NCI-H82 (cell line): ENCODE data around the gene SNRNP200.
A peak's percentile ranks its signal among the peaks of the same experiment; 100 is the strongest.

ENCODE experiments used
- DNase-seq: peaks from one replicate; lab custom pipeline; 2025; lab: John Stamatoyannopoulos, UW

The SNRNP200 gene

GRCh38 chr2:96305091-96305978, at the start of gene SNRNP200:
Gene SNRNP200, minus strand, starts transcription at chr2:96305546. Its CDS starts 109 bp downstream, at chr2:96305437.
- DNase-seq: peak; percentile 94

- DNase-seq: no peak
Observed at GRCh38 chr2:96354492-96354891, 49.1 kb upstream of the SNRNP200 start.

- DNase-seq: no peak
Observed at GRCh38 chr2:96353606-96354101, 48.3 kb upstream of the SNRNP200 start.

GRCh38 chr2:96353032-96353561, 47.8 kb upstream of the SNRNP200 start:
- DNase-seq: peak; percentile 31

GRCh38 chr2:96347395-96347794, 42.0 kb upstream of the SNRNP200 start:
- DNase-seq: no peak

GRCh38 chr2:96345868-96346462, 40.6 kb upstream of the SNRNP200 start:
- no peak for DNase-seq

GRCh38 chr2:96345438-96345837, 40.1 kb upstream of the SNRNP200 start:
- DNase-seq: peak; percentile 28

- DNase-seq: no peak
Observed at GRCh38 chr2:96344011-96344410, 38.7 kb upstream of the SNRNP200 start.

- DNase-seq: no peak
Observed at GRCh38 chr2:96342085-96342484, 36.7 kb upstream of the SNRNP200 start.

- DNase-seq: no peak
Observed at GRCh38 chr2:96341641-96342040, 36.3 kb upstream of the SNRNP200 start.

GRCh38 chr2:96340493-96341414, 35.4 kb upstream of the SNRNP200 start:
- DNase-seq: peak; percentile 63

GRCh38 chr2:96336873-96337272, 31.5 kb upstream of the SNRNP200 start:
- DNase-seq: no peak

GRCh38 chr2:96336104-96336775, 30.9 kb upstream of the SNRNP200 start:
- DNase-seq: no peak

- no peak for DNase-seq
Observed at GRCh38 chr2:96333708-96334107, 28.4 kb upstream of the SNRNP200 start.

- DNase-seq: no peak
Observed at GRCh38 chr2:96330407-96330806, 25.1 kb upstream of the SNRNP200 start.

GRCh38 chr2:96329874-96330273, 24.5 kb upstream of the SNRNP200 start:
- no peak for DNase-seq

- DNase-seq: no peak
Observed at GRCh38 chr2:96329456-96329855, 24.1 kb upstream of the SNRNP200 start.

- DNase-seq: no peak
Observed at GRCh38 chr2:96326990-96327820, 21.9 kb upstream of the SNRNP200 start.

GRCh38 chr2:96326564-96326963, 21.2 kb upstream of the SNRNP200 start:
- DNase-seq: no peak

- peak; percentile 49 for DNase-seq
Observed at GRCh38 chr2:96325884-96326255, 20.5 kb upstream of the SNRNP200 start.
